Stimulated activated naive B cell treated with anti-CD40 and anti-IgM and Interleukin-4, amounts not matched to agents 10 μg/mL and 1 μg/mL and 100 μg/mL, for 72 hours (primary cell): ENCODE results near the gene SLC44A1.

Experiments used
- ATAC-seq, 2 donors: fragments of 150-1000 bp; cut with Tn5 transposase; replicated peaks; 2 replicates each; pipeline ENCODE4 v1.10.0; 2021; ENCODE audit warnings: moderate library complexity in 1 of 2
- DNase-seq: peaks from one replicate; pipeline ENCODE4 v3.0.0; 2021
- H3K27ac Mint-ChIP-seq: one replicate; pipeline ENCODE4 v1.8.0; 2022; ENCODE audit warnings: mild to moderate bottlenecking, mixed read lengths
- H3K27me3 Mint-ChIP-seq, 2 donors: one replicate each; pipeline ENCODE4 v1.8.0; 2022; ENCODE audit warnings: mixed read lengths in 2 of 2
- H3K36me3 Mint-ChIP-seq, 2 donors: one replicate each; pipeline ENCODE4 v1.8.0; 2022; ENCODE audit warnings: mixed read lengths in 2 of 2, mild to moderate bottlenecking in 1 of 2
- H3K4me1 Mint-ChIP-seq, 2 donors: one replicate each; pipeline ENCODE4 v1.8.0; 2022; ENCODE audit warnings: mixed read lengths in 2 of 2, mild to moderate bottlenecking in 1 of 2
- H3K4me3 Mint-ChIP-seq, 2 donors: one replicate each; pipeline ENCODE4 v1.8.0; 2022; ENCODE audit warnings: mild to moderate bottlenecking in 2 of 2, mixed read lengths in 2 of 2, moderate library complexity in 1 of 2
- H3K9me3 Mint-ChIP-seq, 2 donors: one replicate each; pipeline ENCODE4 v1.8.0; 2022; ENCODE audit warnings: mixed read lengths in 2 of 2, mild to moderate bottlenecking in 1 of 2

Gene SLC44A1

DNA sequence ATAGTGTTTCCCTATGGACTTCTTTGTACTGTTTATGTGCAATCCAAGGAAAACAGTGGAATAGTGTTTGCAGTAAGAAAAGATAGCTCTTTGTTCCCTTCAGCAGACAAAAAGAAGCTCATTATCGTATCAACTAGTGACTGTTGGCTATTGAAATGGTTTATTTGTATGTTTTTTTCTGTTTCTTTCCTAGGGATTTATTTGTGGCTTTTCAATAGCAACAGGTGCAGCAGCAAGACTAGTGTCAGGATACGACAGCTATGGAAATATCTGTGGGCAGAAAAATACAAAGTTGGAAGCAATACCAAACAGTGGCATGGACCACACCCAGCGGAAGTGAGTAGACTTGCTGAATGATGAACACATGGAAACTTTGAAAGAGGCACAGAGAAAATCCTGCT lies 65.1 kb downstream of the SLC44A1 start:
- H3K27me3 Mint-ChIP-seq = no peaks in the 10 kb centered on the region

DNA sequence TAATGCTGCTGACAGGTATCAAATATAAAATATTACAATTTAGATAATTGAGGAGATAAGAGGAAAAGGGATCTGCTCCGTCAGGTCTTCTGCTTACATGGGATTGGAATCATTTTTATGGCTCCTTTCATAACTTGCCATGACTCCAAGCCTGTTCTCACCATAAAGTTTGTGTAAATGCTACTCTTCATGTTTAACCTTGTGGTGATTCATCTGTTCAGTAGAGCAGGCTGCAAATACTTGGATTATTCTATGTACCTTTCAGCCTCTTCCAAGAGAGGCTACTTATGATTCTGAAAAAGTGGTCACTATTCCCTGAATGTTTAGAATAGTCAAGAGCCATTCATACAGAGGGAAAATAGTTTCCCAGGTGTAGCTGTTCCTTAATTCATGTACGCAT lies 66.9 kb downstream of the SLC44A1 start:
- H3K36me3 Mint-ChIP-seq = peaks cover 2 to 15% of the 10 kb centered on the region in 2 donors
- H3K4me3 Mint-ChIP-seq = no peak overlapping the region
- no peak overlapping the region for H3K27ac Mint-ChIP-seq
- H3K27me3 Mint-ChIP-seq = no peaks in the 10 kb centered on the region
- H3K4me1 Mint-ChIP-seq = peaks cover 20 to 35% of the 10 kb centered on the region in 2 donors
- ATAC-seq (no peak), DNase-seq (no peak)
- peaks cover 0 to 2% of the 10 kb centered on the region in 2 donors for H3K9me3 Mint-ChIP-seq

More for the DNA sequence above, 65.1 kb downstream of the SLC44A1 start:
- H3K36me3 Mint-ChIP-seq = peaks cover 2 to 15% of the 10 kb centered on the region in 2 donors
- peaks cover 0 to 2% of the 10 kb centered on the region in 2 donors for H3K9me3 Mint-ChIP-seq
- H3K4me1 Mint-ChIP-seq = peaks cover 25 to 40% of the 10 kb centered on the region in 2 donors
- no peak overlapping the region for H3K27ac Mint-ChIP-seq
- ATAC-seq (no peak), DNase-seq (no peak)
- H3K4me3 Mint-ChIP-seq = no peak overlapping the region

DNA sequence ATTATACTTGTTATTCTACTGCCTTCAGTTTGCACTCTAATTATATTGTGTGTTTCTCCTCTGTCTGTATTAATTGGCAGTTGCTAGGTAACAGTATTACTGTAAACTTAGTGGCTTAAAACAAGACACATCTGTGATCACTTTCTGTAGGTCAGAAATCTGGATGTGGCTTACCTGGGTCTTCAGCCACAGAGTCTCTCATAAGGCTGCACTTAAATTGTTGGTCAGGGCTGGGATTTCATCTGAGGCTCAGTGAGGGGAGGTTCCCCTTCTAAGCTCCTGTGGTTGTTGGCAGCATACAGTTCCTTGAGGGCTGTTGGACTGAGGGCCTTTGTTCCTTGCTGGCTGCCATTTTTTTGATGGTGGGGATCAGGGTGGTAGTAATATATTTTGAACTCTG lies 68.8 kb downstream of the SLC44A1 start:
- peaks cover 6 to 15% of the 10 kb centered on the region in 2 donors for H3K36me3 Mint-ChIP-seq
- no peaks in the 10 kb centered on the region for H3K27me3 Mint-ChIP-seq
- H3K9me3 Mint-ChIP-seq = no peaks in the 10 kb centered on the region
- ATAC-seq = no peak
- H3K4me1 Mint-ChIP-seq = peaks cover 12 to 16% of the 10 kb centered on the region in 2 donors
- no peak overlapping the region for H3K27ac Mint-ChIP-seq
- no peak for DNase-seq
- H3K4me3 Mint-ChIP-seq = no peak overlapping the region

DNA sequence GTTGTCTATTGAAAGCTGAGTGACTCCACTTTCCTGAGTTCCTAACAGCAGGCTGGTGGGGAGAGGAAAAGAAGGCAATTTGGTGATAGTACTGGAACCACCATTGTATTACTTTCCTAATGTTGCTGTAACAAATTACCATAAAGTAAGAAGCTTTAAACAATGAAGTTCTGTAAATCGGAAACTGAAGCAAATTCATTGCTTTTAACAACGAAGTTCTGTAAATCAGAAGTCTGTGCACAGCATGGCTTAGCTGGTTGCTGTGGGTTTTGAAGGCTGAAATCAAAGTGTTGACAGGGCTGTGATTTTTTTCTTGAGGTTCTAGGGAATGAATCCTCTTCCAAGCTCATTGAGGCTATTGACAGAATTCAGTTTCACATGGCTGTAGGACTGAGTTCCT lies 72.3 kb downstream of the SLC44A1 start:
- ATAC-seq (no peak), DNase-seq (no peak)
- Mint-ChIP-seq H3K9me3 (no peaks in the 10 kb centered on the region), H3K4me3 (no peak overlapping the region), H3K27ac (no peak overlapping the region), H3K36me3 (peaks cover 8 to 13% of the 10 kb centered on the region in 2 donors), H3K4me1 (peaks cover 12% of the 10 kb centered on the region in 2 donors), H3K27me3 (no peaks in the 10 kb centered on the region)

DNA sequence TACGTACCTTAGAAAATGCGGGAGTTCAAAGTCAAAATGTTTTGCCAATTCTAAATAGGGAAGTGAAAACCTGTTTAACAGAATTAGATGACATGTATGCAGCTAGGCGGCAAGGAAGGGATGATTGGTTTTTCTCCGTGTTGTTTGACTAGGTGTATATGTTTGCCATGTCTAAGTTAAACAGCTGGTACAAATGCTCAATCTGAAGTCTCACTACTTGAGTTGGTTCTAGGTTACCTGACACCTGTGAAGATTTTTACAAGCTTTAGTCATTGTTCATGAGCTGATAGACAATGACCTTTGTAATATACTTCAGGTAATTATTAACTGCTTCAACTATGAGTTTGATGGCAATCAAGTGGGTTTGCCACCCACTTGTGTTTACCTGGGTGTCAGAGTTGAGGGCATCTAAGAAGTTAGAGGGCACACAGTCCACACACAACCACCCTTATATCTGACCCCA lies 74.3 kb downstream of the SLC44A1 start:
- peaks cover 3 to 6% of the 10 kb centered on the region in 2 donors for H3K36me3 Mint-ChIP-seq
- peak; percentile 94 to 98 for ATAC-seq
- no peaks in the 10 kb centered on the region for H3K9me3 Mint-ChIP-seq
- DNase-seq = peak; percentile 4
- peak overlapping the region; percentile 63 for H3K27ac Mint-ChIP-seq
- no peaks in the 10 kb centered on the region for H3K27me3 Mint-ChIP-seq
- H3K4me1 Mint-ChIP-seq = peaks cover 12% of the 10 kb centered on the region in 2 donors
- H3K4me3 Mint-ChIP-seq = peak overlapping the region; percentile 37 to 49

DNA sequence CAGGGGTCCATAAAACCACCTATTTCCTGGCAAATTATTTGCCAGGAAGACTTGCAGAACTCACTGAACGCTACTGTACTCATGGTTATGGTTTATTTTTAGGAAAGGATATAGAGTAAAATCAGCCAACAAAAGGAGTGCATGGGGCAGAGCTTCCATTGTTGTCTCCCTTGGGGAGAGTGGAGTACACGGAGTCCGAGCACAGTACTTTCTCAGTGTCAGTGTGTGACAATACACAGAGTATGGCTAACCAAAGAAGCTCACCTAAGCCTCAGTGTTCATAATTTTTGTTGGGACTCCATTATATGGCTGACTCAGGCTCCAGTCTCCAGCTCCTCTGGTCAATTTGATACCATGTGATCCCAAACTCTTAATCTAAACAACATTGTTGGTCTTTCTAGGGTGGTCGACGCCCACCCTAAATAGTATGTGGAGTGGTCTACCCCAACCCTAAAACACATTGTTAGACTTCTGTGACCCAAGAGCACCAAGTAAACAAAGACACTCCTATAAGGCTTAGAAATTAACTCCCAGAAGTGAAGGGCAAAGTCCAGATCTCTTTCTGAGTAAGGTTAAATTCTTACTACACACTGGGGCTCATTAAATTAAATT lies 74.9 kb downstream of the SLC44A1 start:
- H3K27me3 Mint-ChIP-seq = no peaks in the 10 kb centered on the region
- H3K36me3 Mint-ChIP-seq = peaks cover 3 to 6% of the 10 kb centered on the region in 2 donors
- peaks cover 12% of the 10 kb centered on the region in 2 donors for H3K4me1 Mint-ChIP-seq
- ATAC-seq (peak; percentile 6 to 10), DNase-seq (no peak)
- no peaks in the 10 kb centered on the region for H3K9me3 Mint-ChIP-seq
- H3K4me3 Mint-ChIP-seq = peak overlapping the region in 1 of 2 donors; percentile 13
- no peak overlapping the region for H3K27ac Mint-ChIP-seq

DNA sequence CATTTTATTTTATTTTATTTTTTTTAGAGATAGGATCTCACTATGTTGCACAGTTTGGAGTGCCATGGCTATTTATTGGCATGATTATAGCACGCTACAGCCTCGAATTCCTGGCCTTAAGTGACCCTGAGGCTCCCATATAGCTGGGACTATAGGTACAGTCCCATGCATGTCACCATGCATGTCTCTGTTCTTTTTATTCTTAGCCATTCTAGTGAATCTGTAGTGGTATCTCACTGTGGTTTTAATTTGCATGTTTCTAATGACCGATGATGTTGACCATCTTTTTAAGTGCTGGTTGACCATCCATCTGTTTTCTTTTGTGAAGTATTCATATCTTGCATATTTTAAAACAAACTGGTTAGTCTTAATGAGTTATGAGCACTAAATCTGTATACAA lies 76.1 kb downstream of the SLC44A1 start:
- no peaks in the 10 kb centered on the region for H3K27me3 Mint-ChIP-seq
- peaks cover 12% of the 10 kb centered on the region in 2 donors for H3K4me1 Mint-ChIP-seq

DNA sequence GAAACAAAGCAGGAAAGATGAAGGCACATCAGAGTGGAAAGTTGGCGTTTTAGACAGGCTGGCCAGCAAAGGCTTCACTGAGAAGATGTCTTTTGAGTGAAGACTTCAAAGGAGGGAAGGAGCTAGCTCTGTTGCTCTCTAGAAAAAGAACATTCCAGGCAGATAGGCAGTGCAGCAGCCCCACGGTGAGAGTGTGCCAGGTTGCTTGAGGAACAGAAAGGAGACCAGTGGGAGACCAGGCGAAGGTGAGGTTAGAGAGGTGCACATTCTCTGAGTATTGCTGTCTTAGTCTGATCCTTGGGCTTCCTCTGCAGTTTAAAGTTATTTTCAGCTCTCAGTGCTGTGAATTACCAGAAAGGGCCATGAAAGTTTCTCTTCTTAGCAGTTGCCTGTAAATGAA lies 83.8 kb downstream of the SLC44A1 start:
- Mint-ChIP-seq H3K27me3 (no peaks in the 10 kb centered on the region), H3K36me3 (peaks cover 0 to 12% of the 10 kb centered on the region in 2 donors), H3K4me3 (no peak overlapping the region), H3K4me1 (peaks cover 7 to 9% of the 10 kb centered on the region in 2 donors), H3K27ac (no peak overlapping the region), H3K9me3 (peaks cover 0 to 1% of the 10 kb centered on the region in 2 donors)
- DNase-seq = no peak
- ATAC-seq = no peak

More for the DNA sequence above, 76.1 kb downstream of the SLC44A1 start:
- peaks cover 6 to 7% of the 10 kb centered on the region in 2 donors for H3K36me3 Mint-ChIP-seq
- H3K4me3 Mint-ChIP-seq = no peak overlapping the region
- no peak for DNase-seq
- peaks cover 0 to 1% of the 10 kb centered on the region in 2 donors for H3K9me3 Mint-ChIP-seq
- ATAC-seq = no peak
- no peak overlapping the region for H3K27ac Mint-ChIP-seq

DNA sequence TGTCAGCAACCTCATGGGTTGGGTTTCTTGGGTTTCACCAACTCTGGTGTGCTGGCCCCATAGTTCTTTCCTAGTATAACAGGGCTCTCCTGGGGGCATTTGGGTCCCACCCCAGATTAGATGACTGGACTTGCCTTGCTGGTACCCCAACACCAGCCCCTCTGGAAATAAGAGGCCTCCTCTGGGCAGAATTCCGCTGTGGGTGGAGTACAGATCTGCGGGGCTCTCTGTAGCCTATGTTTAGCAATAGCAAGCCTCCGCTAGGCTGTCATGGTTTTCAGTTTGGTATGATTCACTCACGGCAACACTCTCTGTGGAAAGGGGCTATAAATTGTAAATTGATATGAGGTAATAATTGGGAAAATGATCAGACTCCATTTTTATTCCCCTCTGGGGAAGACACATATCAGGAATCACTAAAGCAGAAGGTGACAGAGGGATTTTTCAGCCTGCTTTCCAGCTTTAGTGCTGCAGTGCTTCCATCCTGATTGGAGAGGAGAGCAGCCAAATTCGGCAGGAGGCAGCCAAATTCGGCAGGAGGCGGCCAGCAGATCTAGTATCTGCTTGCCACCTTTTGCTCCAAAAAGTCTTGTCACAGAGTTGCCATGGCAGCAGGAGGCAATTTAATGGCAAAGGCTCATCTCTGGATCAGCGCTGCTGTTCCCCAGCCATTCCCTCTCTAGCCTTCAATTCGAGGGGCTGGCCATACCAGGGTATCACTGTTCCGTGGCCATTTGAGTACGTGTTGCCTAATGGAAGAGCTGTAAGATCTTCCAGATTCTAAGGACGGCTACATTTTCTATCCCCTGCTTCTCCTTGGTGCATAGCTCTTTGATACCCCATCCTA lies 84.6 kb downstream of the SLC44A1 start:
- Mint-ChIP-seq H3K4me1 (peaks cover 10 to 16% of the 10 kb centered on the region in 2 donors), H3K27me3 (no peaks in the 10 kb centered on the region), H3K36me3 (peaks cover 0 to 12% of the 10 kb centered on the region in 2 donors), H3K27ac (no peak overlapping the region), H3K9me3 (peaks cover 0 to 1% of the 10 kb centered on the region in 2 donors), H3K4me3 (no peak overlapping the region)
- ATAC-seq (no peak), DNase-seq (no peak)

DNA sequence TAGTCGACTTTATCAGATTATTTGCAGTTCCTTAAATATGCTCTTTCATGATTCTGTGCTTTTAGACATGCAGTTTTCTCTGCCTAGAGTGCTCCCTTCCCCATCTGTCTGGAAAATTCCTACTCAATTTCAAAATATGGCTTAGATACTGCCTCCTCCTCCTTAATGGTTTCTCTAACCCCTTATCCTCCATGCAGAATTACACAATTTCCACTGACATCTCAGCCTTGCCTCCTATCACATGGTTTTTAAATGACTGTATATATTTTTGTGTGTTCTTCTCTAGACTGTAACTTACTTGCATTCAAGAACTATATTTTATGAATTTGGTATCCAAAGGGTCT lies 85.2 kb downstream of the SLC44A1 start:
- ATAC-seq (no peak), DNase-seq (no peak)
- Mint-ChIP-seq H3K9me3 (peaks cover 0 to 1% of the 10 kb centered on the region in 2 donors), H3K36me3 (peaks cover 0 to 12% of the 10 kb centered on the region in 2 donors), H3K27me3 (no peaks in the 10 kb centered on the region), H3K4me1 (peaks cover 11 to 20% of the 10 kb centered on the region in 2 donors), H3K4me3 (no peak overlapping the region), H3K27ac (no peak overlapping the region)

DNA sequence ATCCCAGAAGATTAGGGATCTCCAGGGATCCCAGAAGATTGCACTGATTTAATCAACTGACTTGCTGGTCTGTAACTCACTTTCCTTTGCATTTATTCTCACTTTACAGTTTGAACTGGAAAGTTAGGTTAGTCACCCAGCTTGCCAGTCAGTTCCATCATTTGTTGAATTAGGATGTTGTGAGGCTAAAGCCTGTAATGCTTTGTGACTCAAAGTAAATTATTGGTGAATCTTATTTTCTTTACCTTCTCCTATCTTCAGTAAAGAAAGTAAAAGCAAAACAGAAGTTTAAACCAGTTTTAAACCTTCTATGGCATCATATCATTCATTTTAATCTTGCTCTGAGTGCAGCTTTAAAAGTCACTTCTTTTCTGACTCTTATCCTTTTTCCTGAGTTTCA lies 85.8 kb downstream of the SLC44A1 start:
- H3K27ac Mint-ChIP-seq = no peak overlapping the region
- DNase-seq (no peak), ATAC-seq (no peak)
- no peak overlapping the region for H3K4me3 Mint-ChIP-seq
- H3K4me1 Mint-ChIP-seq = peaks cover 11 to 20% of the 10 kb centered on the region in 2 donors
- no peaks in the 10 kb centered on the region for H3K9me3 Mint-ChIP-seq
- peaks cover 0 to 9% of the 10 kb centered on the region in 2 donors for H3K36me3 Mint-ChIP-seq
- no peaks in the 10 kb centered on the region for H3K27me3 Mint-ChIP-seq

DNA sequence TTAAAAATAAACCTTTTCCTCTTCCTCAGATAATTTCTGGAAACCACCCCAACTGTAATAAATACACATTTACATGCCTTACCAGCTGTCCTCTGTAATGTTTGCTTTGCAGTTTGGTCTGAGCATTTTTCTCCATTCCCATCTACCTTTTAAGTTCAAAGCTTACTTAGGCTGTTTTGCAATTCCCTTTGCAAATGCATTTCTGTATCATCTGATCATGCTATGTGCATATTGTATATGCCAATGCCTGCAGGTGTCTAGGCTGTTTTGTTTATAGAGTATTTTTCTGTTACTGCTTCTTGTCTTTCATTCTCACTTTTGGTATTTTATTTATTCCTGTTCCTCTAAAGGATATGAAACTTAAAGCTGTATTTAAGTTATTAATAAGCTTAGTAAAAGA lies 86.3 kb downstream of the SLC44A1 start:
- no peak overlapping the region for H3K4me3 Mint-ChIP-seq
- no peak overlapping the region for H3K27ac Mint-ChIP-seq
- no peaks in the 10 kb centered on the region for H3K9me3 Mint-ChIP-seq
- ATAC-seq (no peak), DNase-seq (no peak)
- H3K4me1 Mint-ChIP-seq = peaks cover 11 to 20% of the 10 kb centered on the region in 2 donors
- peaks cover 0 to 9% of the 10 kb centered on the region in 2 donors for H3K36me3 Mint-ChIP-seq
- no peaks in the 10 kb centered on the region for H3K27me3 Mint-ChIP-seq

DNA sequence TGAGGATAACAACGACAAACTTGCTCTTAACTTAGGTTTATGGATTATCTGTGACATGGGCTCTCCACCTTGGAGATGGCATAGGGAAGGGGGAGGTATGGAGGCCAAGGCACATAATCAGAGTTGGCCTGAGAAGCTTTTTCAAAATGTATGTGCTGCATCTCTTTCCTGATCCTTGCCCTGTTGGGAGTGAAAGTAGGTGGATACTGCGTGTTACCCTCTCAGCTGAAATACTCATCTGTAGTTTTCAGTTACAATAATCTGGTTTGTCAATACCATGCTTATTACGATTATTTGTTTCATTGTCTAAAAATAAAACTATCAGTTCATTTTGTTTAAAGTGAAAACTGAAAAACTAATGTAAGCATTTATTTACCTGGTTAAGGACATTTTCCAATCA lies 86.7 kb downstream of the SLC44A1 start:
- no peak for ATAC-seq
- peaks cover 1 to 9% of the 10 kb centered on the region in 2 donors for H3K36me3 Mint-ChIP-seq
- H3K27me3 Mint-ChIP-seq = no peaks in the 10 kb centered on the region
- H3K4me3 Mint-ChIP-seq = no peak overlapping the region
- H3K9me3 Mint-ChIP-seq = no peaks in the 10 kb centered on the region
- DNase-seq = no peak
- peaks cover 11 to 20% of the 10 kb centered on the region in 2 donors for H3K4me1 Mint-ChIP-seq
- H3K27ac Mint-ChIP-seq = peak overlapping the region; percentile 61

DNA sequence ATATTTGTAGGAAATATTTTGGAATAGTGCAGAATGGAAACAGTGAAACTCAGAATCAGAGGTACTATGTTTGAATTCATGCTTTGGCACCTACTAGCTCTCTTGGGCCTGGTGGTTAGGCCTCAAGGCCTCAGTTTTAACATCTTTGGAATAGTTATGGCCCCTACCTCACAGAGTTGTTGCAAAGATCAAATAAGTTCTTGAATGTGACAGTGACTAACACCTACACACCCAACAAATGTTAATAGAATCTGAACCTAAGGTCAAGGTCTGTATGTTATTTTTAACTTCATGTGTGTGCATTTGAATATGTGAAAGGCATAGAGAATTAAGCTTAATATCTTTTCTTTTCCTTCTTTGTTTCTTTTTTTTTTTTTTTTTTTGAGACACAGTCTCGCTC lies 87.3 kb downstream of the SLC44A1 start:
- H3K4me1 Mint-ChIP-seq = peaks cover 11 to 20% of the 10 kb centered on the region in 2 donors
- H3K36me3 Mint-ChIP-seq = peaks cover 7 to 12% of the 10 kb centered on the region in 2 donors
- no peaks in the 10 kb centered on the region for H3K9me3 Mint-ChIP-seq
- no peak overlapping the region for H3K27ac Mint-ChIP-seq
- H3K27me3 Mint-ChIP-seq = no peaks in the 10 kb centered on the region
- DNase-seq (no peak), ATAC-seq (no peak)
- H3K4me3 Mint-ChIP-seq = no peak overlapping the region

DNA sequence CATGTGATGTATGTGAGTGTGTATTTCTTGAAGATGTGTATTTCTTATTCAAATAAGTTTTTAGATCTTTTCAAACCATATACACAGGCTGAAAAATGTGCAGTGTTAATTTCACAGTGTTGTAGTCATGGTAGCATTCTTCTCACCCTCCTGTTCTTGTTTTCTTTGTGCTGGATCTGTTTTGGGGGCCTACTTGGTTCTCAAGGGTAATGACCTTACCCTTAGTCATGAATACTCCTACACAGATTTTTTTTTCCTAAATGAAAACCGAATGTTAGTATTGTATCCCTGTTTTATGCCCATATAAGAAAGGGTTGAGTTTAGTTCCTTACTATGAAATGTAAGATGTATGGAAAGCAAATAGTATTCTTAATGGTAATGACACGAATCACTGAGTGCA lies 88.0 kb downstream of the SLC44A1 start:
- ATAC-seq (no peak), DNase-seq (no peak)
- H3K4me3 Mint-ChIP-seq = no peak overlapping the region
- H3K36me3 Mint-ChIP-seq = peaks cover 12 to 15% of the 10 kb centered on the region in 2 donors
- peaks cover 11 to 20% of the 10 kb centered on the region in 2 donors for H3K4me1 Mint-ChIP-seq
- no peaks in the 10 kb centered on the region for H3K9me3 Mint-ChIP-seq
- no peak overlapping the region for H3K27ac Mint-ChIP-seq
- no peaks in the 10 kb centered on the region for H3K27me3 Mint-ChIP-seq
